GM20000 (cell line): ENCODE results near the gene GAST.

Source experiments
- DNase-seq: peaks from one replicate; pipeline ENCODE4 v3.0.0; 2012; ENCODE audit warnings: low spot score
- TF ChIP-seq, protein P1 (sequence below): IDR thresholded peaks from 2 replicates; pipeline ENCODE4 v1.5.1; 2012; ENCODE audit warnings: mild to moderate bottlenecking, control low read depth; ENCODE audit errors: extremely low read depth, missing control alignments

GAST gene

GRCh38 chr17:41710472-41711090, 1.6 kb upstream of the GAST start:
- TF ChIP-seq, protein P1, sequence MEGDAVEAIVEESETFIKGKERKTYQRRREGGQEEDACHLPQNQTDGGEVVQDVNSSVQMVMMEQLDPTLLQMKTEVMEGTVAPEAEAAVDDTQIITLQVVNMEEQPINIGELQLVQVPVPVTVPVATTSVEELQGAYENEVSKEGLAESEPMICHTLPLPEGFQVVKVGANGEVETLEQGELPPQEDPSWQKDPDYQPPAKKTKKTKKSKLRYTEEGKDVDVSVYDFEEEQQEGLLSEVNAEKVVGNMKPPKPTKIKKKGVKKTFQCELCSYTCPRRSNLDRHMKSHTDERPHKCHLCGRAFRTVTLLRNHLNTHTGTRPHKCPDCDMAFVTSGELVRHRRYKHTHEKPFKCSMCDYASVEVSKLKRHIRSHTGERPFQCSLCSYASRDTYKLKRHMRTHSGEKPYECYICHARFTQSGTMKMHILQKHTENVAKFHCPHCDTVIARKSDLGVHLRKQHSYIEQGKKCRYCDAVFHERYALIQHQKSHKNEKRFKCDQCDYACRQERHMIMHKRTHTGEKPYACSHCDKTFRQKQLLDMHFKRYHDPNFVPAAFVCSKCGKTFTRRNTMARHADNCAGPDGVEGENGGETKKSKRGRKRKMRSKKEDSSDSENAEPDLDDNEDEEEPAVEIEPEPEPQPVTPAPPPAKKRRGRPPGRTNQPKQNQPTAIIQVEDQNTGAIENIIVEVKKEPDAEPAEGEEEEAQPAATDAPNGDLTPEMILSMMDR: no peak
- no peak for DNase-seq

GRCh38 chr17:41717408-41718286, 5.5 kb downstream of the GAST start:
- DNase-seq: no peak
- TF ChIP-seq, protein P1: no peak

DNA sequence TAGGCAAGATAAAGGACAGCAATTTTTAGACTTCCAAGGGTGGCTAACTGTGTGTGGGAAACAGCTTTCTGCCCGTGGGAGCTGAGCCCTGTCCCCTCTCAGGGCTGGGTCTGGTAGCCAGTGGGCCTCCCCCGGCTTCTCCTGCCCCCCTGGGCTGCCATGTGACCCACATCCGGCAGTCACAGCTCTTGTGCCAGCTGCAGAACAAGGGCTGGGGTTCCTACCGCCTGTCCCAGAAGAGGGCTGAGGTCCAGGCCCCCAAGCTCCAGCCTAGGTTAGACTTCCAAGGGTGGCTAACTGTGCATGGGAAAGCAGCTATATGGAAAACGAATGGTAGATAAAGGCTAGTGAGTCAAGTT, 6.1 kb downstream of the GAST start:
- DNase-seq: no peak

DNA sequence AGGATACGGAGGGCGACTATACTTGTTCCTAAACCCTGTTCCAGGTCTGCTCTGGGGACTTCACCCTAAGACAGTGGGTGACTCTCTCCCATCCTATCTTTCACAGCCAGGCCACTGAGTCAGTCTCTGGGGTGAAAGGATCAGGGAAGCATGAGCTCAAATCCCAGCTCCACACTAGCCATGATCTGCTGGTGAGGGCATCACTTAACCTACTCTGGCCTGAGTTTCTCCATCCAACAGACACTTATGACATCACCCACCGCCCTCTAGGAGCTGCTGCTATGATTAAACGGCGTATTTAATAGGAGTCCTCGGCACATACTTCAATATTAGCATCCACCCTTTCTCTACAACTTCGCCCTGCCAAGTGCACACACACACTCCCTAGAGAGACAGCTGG, 10.1 kb downstream of the GAST start:
- TF ChIP-seq, protein P1: no peak
- no peak for DNase-seq

More for the DNA sequence above, 6.1 kb downstream of the GAST start:
- TF ChIP-seq, protein P1: no peak

DNA sequence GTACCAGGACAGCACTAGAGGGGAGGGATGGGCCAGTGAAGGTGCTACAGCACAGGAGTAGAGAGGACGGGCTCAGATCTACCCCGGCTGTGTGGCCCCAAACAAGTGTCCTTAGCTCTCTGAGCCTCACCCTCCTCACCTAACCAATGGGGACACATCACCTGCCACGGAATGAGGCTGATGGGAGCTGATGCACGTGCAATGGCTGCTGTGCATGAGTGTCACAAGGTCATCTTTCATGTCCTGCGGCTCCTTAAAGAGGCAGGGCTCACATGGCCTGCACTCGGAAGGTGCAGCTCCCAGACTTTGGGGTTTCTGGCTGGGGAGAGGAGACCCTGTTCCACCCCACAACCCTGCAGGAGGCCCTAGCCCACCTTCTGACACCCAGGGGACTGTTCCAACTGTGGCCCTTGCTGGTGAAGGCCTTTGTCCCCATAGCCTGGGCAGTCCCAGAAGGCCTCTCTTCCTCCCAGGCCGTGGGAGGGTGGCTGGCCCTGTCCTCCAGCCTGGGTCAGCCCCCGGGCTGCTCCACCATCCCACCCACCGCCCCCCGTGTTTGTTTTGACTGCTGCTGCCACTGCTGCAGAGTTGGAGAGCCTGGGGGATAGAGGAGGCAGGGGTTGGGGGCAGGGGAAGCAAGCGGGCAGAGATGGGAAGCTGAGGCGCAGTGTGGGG, 11.8 kb downstream of the GAST start:
- TF ChIP-seq, protein P1: no peak

DNA sequence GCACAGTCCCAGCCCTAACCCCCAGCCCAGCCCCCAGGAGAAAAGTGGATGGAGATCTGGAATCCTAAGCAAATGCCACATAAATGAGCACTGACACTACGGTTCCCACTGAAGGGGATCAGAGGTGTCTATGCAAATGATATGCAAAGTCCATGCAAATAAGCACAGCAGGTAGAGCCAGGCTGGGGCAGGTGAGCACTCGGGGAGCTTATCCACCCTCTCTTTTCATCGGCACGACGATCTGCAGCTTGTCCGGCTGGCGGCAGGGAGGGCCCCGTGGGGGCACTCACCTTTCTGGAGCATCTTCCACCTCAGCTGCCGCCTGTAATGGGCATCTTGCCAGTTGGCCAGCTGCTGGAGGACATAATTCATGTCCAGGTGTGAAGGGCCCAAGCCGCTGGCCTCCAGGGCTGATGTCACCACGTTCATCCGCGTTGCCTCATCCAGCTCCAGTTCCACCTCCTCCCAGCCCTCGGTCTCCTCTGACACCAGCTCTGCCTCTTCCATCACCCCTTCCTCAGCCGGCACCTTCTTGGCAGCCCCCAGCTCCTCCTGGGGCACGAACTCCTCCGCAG, 12.4 kb downstream of the GAST start:
- no peak for DNase-seq
- TF ChIP-seq, protein P1: no peak

More for the DNA sequence above, 11.8 kb downstream of the GAST start:
- DNase-seq: no peak
